ENCODE results near the gene MED17.

MED17 gene

GRCh38 chr11:93796441-93797231, 12.6 kb downstream of the MED17 start:
- no peak for FAIRE-seq

GRCh38 chr11:93801366-93801765, 17.3 kb downstream of the MED17 start:
- TF ChIP-seq POLR2A (IDR thresholded peaks at IDR 0.05; ENCODE audit: low read depth, low read length): no peak
- DNase-seq (ENCODE audit: insufficient read length) (no peak), FAIRE-seq (no peak)

More at GRCh38 chr11:93796441-93797231, 12.6 kb downstream of the MED17 start:
- TF ChIP-seq POLR2AphosphoS5 (IDR thresholded peaks at IDR 0.05; ENCODE audit: low read depth, low read length) (no peak), TAF1 (IDR thresholded peaks at IDR 0.05; ENCODE audit: borderline replicate concordance, low read depth, low read length) (no peak), POLR2A (IDR thresholded peaks at IDR 0.05; ENCODE audit: low read depth, low read length) (no peak)
- no peak for DNase-seq (ENCODE audit: insufficient read length)

- TF ChIP-seq POLR2AphosphoS5 (IDR thresholded peaks at IDR 0.05; ENCODE audit: low read depth, low read length) (no peak), POLR2A (IDR thresholded peaks at IDR 0.05; ENCODE audit: low read depth, low read length) (no peak), TAF1 (IDR thresholded peaks at IDR 0.05; ENCODE audit: borderline replicate concordance, low read depth, low read length) (no peak)
- FAIRE-seq: no peak
- DNase-seq (ENCODE audit: insufficient read length): no peak
These were observed 20.8 kb downstream of the MED17 start for GRCh38 chr11:93804879-93805278.

- FAIRE-seq (no peak), DNase-seq (ENCODE audit: insufficient read length) (no peak)
- TF ChIP-seq POLR2AphosphoS5 (IDR thresholded peaks at IDR 0.05; ENCODE audit: low read depth, low read length): no peak
- TF ChIP-seq TAF1 (IDR thresholded peaks at IDR 0.05; ENCODE audit: borderline replicate concordance, low read depth, low read length): no peak
- TF ChIP-seq POLR2A (IDR thresholded peaks at IDR 0.05; ENCODE audit: low read depth, low read length): no peak
These were observed 23.9 kb downstream of the MED17 start for GRCh38 chr11:93807980-93808379.

GRCh38 chr11:93813974-93814373, 29.9 kb downstream of the MED17 start:
- TF ChIP-seq TAF1 (IDR thresholded peaks at IDR 0.05; ENCODE audit: borderline replicate concordance, low read depth, low read length) (no peak), POLR2AphosphoS5 (IDR thresholded peaks at IDR 0.05; ENCODE audit: low read depth, low read length) (peak; percentile 64; the same call in 1 of the 2 replicates)
- DNase-seq (ENCODE audit: insufficient read length): no peak
- no peak for FAIRE-seq

- DNase-seq (ENCODE audit: insufficient read length): no peak
- FAIRE-seq: no peak
- TF ChIP-seq TAF1 (IDR thresholded peaks at IDR 0.05; ENCODE audit: borderline replicate concordance, low read depth, low read length): no peak
These were observed 31.0 kb downstream of the MED17 start for GRCh38 chr11:93814966-93815633.

GRCh38 chr11:93817426-93818348, 33.6 kb downstream of the MED17 start:
- no peak for DNase-seq (ENCODE audit: insufficient read length)
- TF ChIP-seq POLR2A (IDR thresholded peaks at IDR 0.05; ENCODE audit: low read depth, low read length) (no peak), POLR2AphosphoS5 (IDR thresholded peaks at IDR 0.05; ENCODE audit: low read depth, low read length) (no peak), TAF1 (IDR thresholded peaks at IDR 0.05; ENCODE audit: borderline replicate concordance, low read depth, low read length) (no peak)
- FAIRE-seq: no peak

GRCh38 chr11:93819966-93820695, 36.0 kb downstream of the MED17 start:
- FAIRE-seq (no peak), DNase-seq (ENCODE audit: insufficient read length) (no peak)
- TF ChIP-seq POLR2AphosphoS5 (IDR thresholded peaks at IDR 0.05; ENCODE audit: low read depth, low read length) (no peak), POLR2A (IDR thresholded peaks at IDR 0.05; ENCODE audit: low read depth, low read length) (no peak), TAF1 (IDR thresholded peaks at IDR 0.05; ENCODE audit: borderline replicate concordance, low read depth, low read length) (no peak)

GRCh38 chr11:93820847-93821246, 36.8 kb downstream of the MED17 start:
- DNase-seq (ENCODE audit: insufficient read length) (no peak), FAIRE-seq (no peak)
- TF ChIP-seq TAF1 (IDR thresholded peaks at IDR 0.05; ENCODE audit: borderline replicate concordance, low read depth, low read length) (no peak), POLR2A (IDR thresholded peaks at IDR 0.05; ENCODE audit: low read depth, low read length) (no peak), POLR2AphosphoS5 (IDR thresholded peaks at IDR 0.05; ENCODE audit: low read depth, low read length) (no peak)

GRCh38 chr11:93821617-93822016, 37.5 kb downstream of the MED17 start:
- FAIRE-seq: no peak
- TF ChIP-seq TAF1 (IDR thresholded peaks at IDR 0.05; ENCODE audit: borderline replicate concordance, low read depth, low read length) (no peak), POLR2A (IDR thresholded peaks at IDR 0.05; ENCODE audit: low read depth, low read length) (no peak), POLR2AphosphoS5 (IDR thresholded peaks at IDR 0.05; ENCODE audit: low read depth, low read length) (no peak)
- DNase-seq (ENCODE audit: insufficient read length): no peak

GRCh38 chr11:93822359-93822758, 38.3 kb downstream of the MED17 start:
- DNase-seq (ENCODE audit: insufficient read length) (no peak), FAIRE-seq (no peak)
- TF ChIP-seq POLR2AphosphoS5 (IDR thresholded peaks at IDR 0.05; ENCODE audit: low read depth, low read length): no peak
- TF ChIP-seq POLR2A (IDR thresholded peaks at IDR 0.05; ENCODE audit: low read depth, low read length): no peak
- no peak for TF ChIP-seq TAF1 (IDR thresholded peaks at IDR 0.05; ENCODE audit: borderline replicate concordance, low read depth, low read length)
